ENCODE data around the gene ERC2. TPM values are rescaled to one million over a fixed set of nuclear protein-coding genes. Genes with fewer than 3 reads are reported as not detected.

The ERC2 gene
- total RNA-seq, 6 donors from 2014 or later, result 0.67 to 14.7 (median 1.3) TPM

- Histone ChIP-seq H3K36me3 (no peaks in the 10 kb centered on the region), H3K27me3 (no peaks in the 10 kb centered on the region), H3K27ac (no peak overlapping the region), H3K4me1 (no peaks in the 10 kb centered on the region), H3K9me3 (no peaks in the 10 kb centered on the region), H3K4me3 (no peak overlapping the region)
- ATAC-seq (ENCODE audit: low FRiP score in 2 of 2), result no peak
- no peak for TF ChIP-seq POLR2AphosphoS5 (IDR thresholded peaks at IDR 0.05)
- TF ChIP-seq POLR2A (IDR thresholded peaks at IDR 0.05), result no peak
- TF ChIP-seq CTCF (IDR thresholded peaks at IDR 0.05), result no peak
- no peak for TF ChIP-seq EP300 (IDR thresholded peaks at IDR 0.05)
- no peak for DNase-seq
Measured at GRCh38 chr3:55724407-55724784, 743.9 kb downstream of the ERC2 start.

- ATAC-seq (ENCODE audit: low FRiP score in 2 of 2) (no peak), DNase-seq (peak in 1 of 2 donors; percentile 18)
- Histone ChIP-seq H3K36me3 (no peaks in the 10 kb centered on the region), H3K4me3 (no peak overlapping the region), H3K27me3 (no peaks in the 10 kb centered on the region), H3K4me1 (no peaks in the 10 kb centered on the region), H3K9me3 (no peaks in the 10 kb centered on the region), H3K27ac (no peak overlapping the region)
- 52 to 60% methylated on average over 5 of the region's 5 CpGs for WGBS, 2 donors
- TF ChIP-seq EP300 (IDR thresholded peaks at IDR 0.05), result no peak
- no peak for TF ChIP-seq CTCF (IDR thresholded peaks at IDR 0.05)
- TF ChIP-seq POLR2A (IDR thresholded peaks at IDR 0.05), result no peak
- TF ChIP-seq POLR2AphosphoS5 (IDR thresholded peaks at IDR 0.05), result no peak
Measured at GRCh38 chr3:55723653-55724406, 744.4 kb downstream of the ERC2 start.

- Histone ChIP-seq H3K27ac (no peak overlapping the region), H3K36me3 (no peaks in the 10 kb centered on the region), H3K27me3 (no peaks in the 10 kb centered on the region), H3K9me3 (no peaks in the 10 kb centered on the region), H3K4me3 (no peak overlapping the region), H3K4me1 (no peaks in the 10 kb centered on the region)
- WGBS, 2 donors, result 44 to 51% methylated on average over 5 of the region's 5 CpGs
- DNase-seq (peak in 1 of 2 donors; percentile 33), ATAC-seq (ENCODE audit: low FRiP score in 2 of 2) (peak in 1 of 2 donors; percentile 47)
- peak in 5 of 6 experiments; percentile 17 to 44 (median 33) for TF ChIP-seq CTCF (IDR thresholded peaks at IDR 0.05)
- no peak for TF ChIP-seq POLR2AphosphoS5 (IDR thresholded peaks at IDR 0.05)
Measured at GRCh38 chr3:55721716-55722484, 746.4 kb downstream of the ERC2 start.

- ATAC-seq (ENCODE audit: low FRiP score in 2 of 2), result no peak
- no peak for DNase-seq
- no peak overlapping the region for H3K4me3 ChIP-seq
Measured at GRCh38 chr3:55720614-55721013, 747.7 kb downstream of the ERC2 start.

More at GRCh38 chr3:55720614-55721013, 747.7 kb downstream of the ERC2 start:
- Histone ChIP-seq H3K36me3 (no peaks in the 10 kb centered on the region), H3K4me1 (no peaks in the 10 kb centered on the region), H3K27ac (no peak overlapping the region), H3K9me3 (no peaks in the 10 kb centered on the region), H3K27me3 (no peaks in the 10 kb centered on the region)
- TF ChIP-seq POLR2A (IDR thresholded peaks at IDR 0.05) (no peak), POLR2AphosphoS5 (IDR thresholded peaks at IDR 0.05) (no peak), CTCF (IDR thresholded peaks at IDR 0.05) (no peak), EP300 (IDR thresholded peaks at IDR 0.05) (no peak)

Data from upper lobe of left lung (tissue), 6 donors.